IMR-90 (cell line): ENCODE measurements around the gene GRIN2A.

Experiments used
- BHLHE40 ChIP-seq: fragments of 150-350 bp; IDR thresholded peaks from 2 replicates; pipeline ENCODE4 v1.6.1; 2016; ENCODE audit warnings: mild to moderate bottlenecking, low read depth, low read length
- CHD1 ChIP-seq: IDR thresholded peaks from 2 replicates; pipeline ENCODE4 v1.6.1; 2012; ENCODE audit warnings: low read depth, low read length, improper control_type of control experiment
- CTCF ChIP-seq: conservative IDR thresholded peaks from 2 replicates; pipeline ENCODE4 v1.5.1; 2012; ENCODE audit warnings: mild to moderate bottlenecking, low read depth, low read length, improper control_type of control experiment
- ELK1 ChIP-seq: fragments of 150-350 bp; IDR thresholded peaks from 2 replicates; pipeline ENCODE4 v1.6.1; 2016; ENCODE audit warnings: low read depth, mild to moderate bottlenecking, low read length, moderate library complexity, borderline replicate concordance
- MAFK ChIP-seq: IDR thresholded peaks from 2 replicates; pipeline ENCODE4 v1.6.1; 2012; ENCODE audit warnings: low read depth, low read length, improper control_type of control experiment
- MAZ ChIP-seq: IDR thresholded peaks from 2 replicates; pipeline ENCODE4 v1.6.1; 2012; ENCODE audit warnings: low read depth, mild to moderate bottlenecking, low read length, improper control_type of control experiment, moderate library complexity, borderline replicate concordance
- NFE2L2 ChIP-seq: fragments of 150-350 bp; IDR thresholded peaks from 2 replicates; pipeline ENCODE4 v1.6.1; 2016; ENCODE audit warnings: low read depth, mild to moderate bottlenecking, low read length
- POLR2A ChIP-seq: IDR thresholded peaks from 2 replicates; pipeline ENCODE4 v1.6.1; 2012; ENCODE audit warnings: mild to moderate bottlenecking, low read depth, low read length
- SMC3 ChIP-seq: fragments of 150-350 bp; IDR thresholded peaks from 2 replicates; pipeline ENCODE4 v1.6.1; 2016; ENCODE audit warnings: low read depth, mild to moderate bottlenecking, antibody characterized with exemption, low read length, moderate library complexity
- USF2 ChIP-seq: fragments of 150-350 bp; IDR thresholded peaks from 2 replicates; pipeline ENCODE4 v1.6.1; 2017; ENCODE audit warnings: mild to moderate bottlenecking, antibody characterized with exemption, low read length, low read depth

GRCh38 chr16:9817586-9817985, 364.6 kb downstream of the GRIN2A start:
- TF ChIP-seq NFE2L2 (no peak), CTCF (no peak), USF2 (no peak), SMC3 (no peak), ELK1 (no peak), POLR2A (no peak), MAZ (no peak), BHLHE40 (no peak), MAFK (no peak), CHD1 (no peak)
